OCI-LY7 (cell line): ENCODE measurements around the gene PHAF1. TPM values are rescaled to one million over a fixed set of nuclear protein-coding genes. Genes with fewer than 3 reads are reported as not detected.

Experiments
- BruUV-seq: library from RNA; stranded (reverse); fragments of 400-500 nt; replicated peaks from 2 replicates; lab custom pipeline; 2021; lab: Mats Ljungman, UMichigan
- CTCF ChIA-PET: fragments of 300-600 bp; sonication (Branson Sonifier 250); formaldehyde crosslinking; loops from one replicate; lab custom pipeline; 2022; ENCODE audit warnings: antibody characterized with exemption; ENCODE audit not compliant: unreplicated experiment; lab: Charles Lee
- POLR2A ChIA-PET: fragments of 300-600 bp; sonication (Branson Sonifier 250); formaldehyde crosslinking; loops from one replicate; lab custom pipeline; 2022; ENCODE audit warnings: antibody characterized with exemption; lab: Charles Lee
- DNase-seq: peaks from one replicate; pipeline ENCODE4 v3.0.0-alpha.2; 2015; ENCODE audit warnings: low spot score
- H2AFZ ChIP-seq: fragments of 200-600 bp; sonication (generic), shearing (Covaris generic); 2 replicates; pipeline ENCODE4 v1.6.1; 2014; ENCODE audit warnings: mild to moderate bottlenecking, antibody characterized with exemption, low read length, moderate library complexity
- H3K27ac ChIP-seq: fragments of 200-600 bp; sonication (generic); 2 replicates; pipeline ENCODE4 v1.5.1; 2014; ENCODE audit warnings: mixed run types, low read depth, mild to moderate bottlenecking, moderate library complexity, low read length, inconsistent platforms; ENCODE audit not compliant: poor library complexity, severe bottlenecking
- H3K36me3 ChIP-seq: fragments of 200-600 bp; sonication (generic); 2 replicates; pipeline ENCODE4 v1.6.1; 2014; ENCODE audit warnings: mild to moderate bottlenecking, antibody characterized with exemption, low read length, moderate library complexity, mixed read lengths; ENCODE audit not compliant: insufficient read depth
- H3K4me1 ChIP-seq: fragments of 200-600 bp; sonication (generic); 2 replicates; pipeline ENCODE4 v1.5.1; 2014; ENCODE audit warnings: mild to moderate bottlenecking, low read length; ENCODE audit not compliant: insufficient read depth, poor library complexity, severe bottlenecking
- H3K4me2 ChIP-seq: fragments of 200-600 bp; sonication (generic); 2 replicates; pipeline ENCODE4 v1.6.1; 2014; ENCODE audit warnings: mild to moderate bottlenecking, low read length
- H3K4me3 ChIP-seq: fragments of 200-600 bp; sonication (generic); 2 replicates; pipeline ENCODE4 v1.5.1; 2014; ENCODE audit warnings: mild to moderate bottlenecking, low read depth, low read length; ENCODE audit not compliant: poor library complexity, severe bottlenecking
- H3K79me2 ChIP-seq: fragments of 200-600 bp; sonication (generic); 2 replicates; pipeline ENCODE4 v1.6.1; 2016; ENCODE audit warnings: low read depth, mild to moderate bottlenecking, low read length, moderate library complexity, mixed read lengths; ENCODE audit not compliant: insufficient read depth
- H3K9me2 ChIP-seq: fragments of 200-600 bp; sonication (generic); 2 replicates; pipeline ENCODE4 v1.6.1; 2016; ENCODE audit warnings: mild to moderate bottlenecking, low read length, mixed read lengths; ENCODE audit not compliant: insufficient read depth
- H3K9me3 ChIP-seq: fragments of 200-600 bp; sonication (generic); 2 replicates; pipeline ENCODE4 v1.6.1; 2014; ENCODE audit warnings: mild to moderate bottlenecking, mixed run types, low read length, mixed read lengths
- H4K20me1 ChIP-seq: fragments of 200-600 bp; sonication (generic); 2 replicates; pipeline ENCODE4 v1.6.1; 2014; ENCODE audit warnings: mild to moderate bottlenecking, antibody characterized with exemption, low read length, moderate library complexity, mixed read lengths; ENCODE audit not compliant: insufficient read depth
- EZH2phosphoT487 ChIP-seq: fragments of 200-600 bp; sonication (generic); IDR thresholded peaks from 2 replicates; pipeline ENCODE4 v1.6.1; 2018; ENCODE audit warnings: low read depth, borderline replicate concordance, mild to moderate bottlenecking, mixed run types, antibody characterized with exemption, low read length, moderate library complexity, mixed read lengths
- intact Hi-C: fragments of 100-400 bp; cut with micrococcal nuclease; formaldehyde crosslinking; loops from one replicate; pipeline ENCODE4 v1.10.0; 2022; ENCODE audit not compliant: unreplicated experiment
- total RNA-seq, 2 experiments: library from RNA; depleted of rRNA in 1 of 2; stranded (reverse); fragments of >200 nt in 1 of 2; shearing (Covaris generic) in 1 of 2; gene quantifications; 2 replicates each; pipeline ENCODE4 v1.2.3, GENCODE V29; 2014 to 2022
- TF ChIP-seq, protein P1 (sequence below): fragments of 200-600 bp; sonication (generic); conservative IDR thresholded peaks from 2 replicates; pipeline ENCODE4 v1.5.1; 2014; ENCODE audit warnings: mild to moderate bottlenecking, antibody characterized with exemption, low read length, moderate library complexity, mixed read lengths

PHAF1 gene
- total RNA-seq, 2 experiments from 2014 or later, result 13.9 to 16.8 TPM

DNA sequence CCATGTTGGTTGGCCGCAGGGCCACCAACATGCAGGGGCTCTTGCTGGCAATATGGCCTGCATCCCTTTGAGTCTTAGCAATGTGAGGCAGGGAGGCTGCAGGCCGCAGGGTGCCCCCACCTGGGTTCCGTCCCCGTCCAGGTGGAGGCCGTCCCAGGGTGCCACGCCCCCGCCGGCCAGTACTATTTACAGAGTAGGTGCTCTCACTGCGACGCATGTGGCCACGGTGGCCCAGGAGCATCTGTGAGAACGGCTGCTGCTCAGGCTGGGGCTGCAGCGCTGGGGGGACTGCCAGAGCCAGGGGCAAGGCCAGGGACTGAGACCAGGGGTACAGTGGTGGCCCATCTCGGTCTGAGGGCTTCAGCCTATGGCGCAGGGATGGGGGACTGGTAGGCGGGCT is 70.4 kb downstream of the PHAF1 start:
- H3K9me2 ChIP-seq, result no peaks in the 10 kb centered on the region
- H3K4me3 ChIP-seq, result no peak overlapping the region
- ChIA-PET POLR2A (no interaction called here), CTCF (no interaction called here)
- intact Hi-C loops, result loop anchor here (10.0 kb wide), 1 partner anchor 165 kb away; no protein-coding TSS in a partner anchor
- H3K4me2 ChIP-seq, result no peak overlapping the region
- H2AFZ ChIP-seq, result no peak overlapping the region
- TF ChIP-seq, protein P1, sequence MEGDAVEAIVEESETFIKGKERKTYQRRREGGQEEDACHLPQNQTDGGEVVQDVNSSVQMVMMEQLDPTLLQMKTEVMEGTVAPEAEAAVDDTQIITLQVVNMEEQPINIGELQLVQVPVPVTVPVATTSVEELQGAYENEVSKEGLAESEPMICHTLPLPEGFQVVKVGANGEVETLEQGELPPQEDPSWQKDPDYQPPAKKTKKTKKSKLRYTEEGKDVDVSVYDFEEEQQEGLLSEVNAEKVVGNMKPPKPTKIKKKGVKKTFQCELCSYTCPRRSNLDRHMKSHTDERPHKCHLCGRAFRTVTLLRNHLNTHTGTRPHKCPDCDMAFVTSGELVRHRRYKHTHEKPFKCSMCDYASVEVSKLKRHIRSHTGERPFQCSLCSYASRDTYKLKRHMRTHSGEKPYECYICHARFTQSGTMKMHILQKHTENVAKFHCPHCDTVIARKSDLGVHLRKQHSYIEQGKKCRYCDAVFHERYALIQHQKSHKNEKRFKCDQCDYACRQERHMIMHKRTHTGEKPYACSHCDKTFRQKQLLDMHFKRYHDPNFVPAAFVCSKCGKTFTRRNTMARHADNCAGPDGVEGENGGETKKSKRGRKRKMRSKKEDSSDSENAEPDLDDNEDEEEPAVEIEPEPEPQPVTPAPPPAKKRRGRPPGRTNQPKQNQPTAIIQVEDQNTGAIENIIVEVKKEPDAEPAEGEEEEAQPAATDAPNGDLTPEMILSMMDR, result no peak
- BruUV-seq, result no TSS peak
- peaks cover 22% of the 10 kb centered on the region for H3K4me1 ChIP-seq
- no peaks in the 10 kb centered on the region for H3K79me2 ChIP-seq
- DNase-seq, result no peak
- H3K27ac ChIP-seq, result no peak overlapping the region
- no peaks in the 10 kb centered on the region for H3K9me3 ChIP-seq
- no peaks in the 10 kb centered on the region for H4K20me1 ChIP-seq
- no peaks in the 10 kb centered on the region for H3K36me3 ChIP-seq

DNA sequence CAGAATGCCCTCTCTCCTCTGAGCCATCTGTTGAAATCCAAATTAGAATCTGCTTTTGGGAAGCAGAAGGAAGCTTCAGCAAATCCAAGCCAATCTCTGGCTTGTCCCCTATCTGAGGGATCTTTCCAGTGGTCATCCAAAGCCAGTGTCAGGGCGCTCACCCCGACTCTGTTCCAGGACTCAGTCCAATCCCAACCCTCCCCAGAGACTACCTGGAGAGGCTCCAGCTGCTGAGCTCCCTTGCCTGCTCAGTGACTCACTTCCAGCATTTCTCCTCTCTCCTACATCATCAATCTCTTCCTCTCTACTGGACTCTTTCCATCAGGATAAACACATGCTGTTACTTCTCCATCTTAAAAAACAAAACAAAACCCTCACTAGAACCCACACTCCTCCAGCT is 71.6 kb downstream of the PHAF1 start:
- Histone ChIP-seq H3K9me2 (no peaks in the 10 kb centered on the region), H3K79me2 (no peaks in the 10 kb centered on the region), H3K27ac (no peak overlapping the region), H3K4me3 (no peak overlapping the region), H3K36me3 (no peaks in the 10 kb centered on the region), H3K9me3 (no peaks in the 10 kb centered on the region), H4K20me1 (no peaks in the 10 kb centered on the region), H3K4me1 (peaks cover 22% of the 10 kb centered on the region), H3K4me2 (no peak overlapping the region), H2AFZ (no peak overlapping the region)
- no peak for TF ChIP-seq EZH2phosphoT487
- TF ChIP-seq, protein P1, result no peak
- ChIA-PET CTCF (no interaction called here), POLR2A (interaction anchor here (0.5 kb wide), 1 partner anchor 9 kb away, joined by 3 read pairs; no protein-coding TSS in a partner anchor)
- BruUV-seq, result no TSS peak
- intact Hi-C loops, result loop anchor here (10.0 kb wide), 1 partner anchor 167 kb away; no protein-coding TSS in a partner anchor
- DNase-seq, result no peak

DNA sequence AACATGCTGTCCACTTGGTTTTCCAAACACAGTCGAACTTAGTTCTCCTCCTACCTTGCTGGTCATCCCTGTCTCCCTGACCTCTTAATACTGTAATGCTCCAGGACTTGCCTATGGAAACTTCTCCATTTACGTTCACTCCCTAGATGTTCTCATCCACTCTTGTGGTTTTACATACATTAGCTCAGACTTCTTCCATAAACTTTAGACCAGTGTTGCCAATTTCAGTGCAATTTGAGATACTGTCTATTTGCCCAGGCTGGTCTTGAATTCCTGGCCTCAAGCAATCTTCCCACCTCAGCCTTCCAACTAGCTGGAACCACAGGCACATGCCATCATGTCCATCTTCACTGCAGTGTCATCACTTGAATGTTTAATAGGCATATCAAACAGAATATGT is 72.5 kb downstream of the PHAF1 start:
- Histone ChIP-seq H3K27ac (no peak overlapping the region), H3K4me1 (peaks cover 22% of the 10 kb centered on the region), H2AFZ (no peak overlapping the region), H3K36me3 (no peaks in the 10 kb centered on the region), H3K79me2 (no peaks in the 10 kb centered on the region), H4K20me1 (no peaks in the 10 kb centered on the region), H3K9me2 (no peaks in the 10 kb centered on the region), H3K4me3 (peak overlapping the region; percentile 79), H3K9me3 (no peaks in the 10 kb centered on the region), H3K4me2 (peak overlapping the region; percentile 92)
- TF ChIP-seq EZH2phosphoT487, result no peak
- TF ChIP-seq, protein P1, result no peak
- ChIA-PET POLR2A (interaction anchor here (0.7 kb wide), 2 partner anchors 62 to 207 kb away, joined by 3 to 4 read pairs; no protein-coding TSS in a partner anchor), CTCF (interaction anchor here (0.5 kb wide), 1 partner anchor 250 kb away, joined by 14 read pairs; no protein-coding TSS in a partner anchor)
- intact Hi-C loops, result loop anchor here (10.0 kb wide), 1 partner anchor 167 kb away; no protein-coding TSS in a partner anchor
- no TSS peak for BruUV-seq
- DNase-seq, result no peak
